Measurements from ENCODE around the gene DBX2.
"Not testable (repeated sequence)": the region's sequence is repeated elsewhere in the genome, so short reads cannot be mapped to it uniquely, and the experiment has no call there.

Gene DBX2

DNA sequence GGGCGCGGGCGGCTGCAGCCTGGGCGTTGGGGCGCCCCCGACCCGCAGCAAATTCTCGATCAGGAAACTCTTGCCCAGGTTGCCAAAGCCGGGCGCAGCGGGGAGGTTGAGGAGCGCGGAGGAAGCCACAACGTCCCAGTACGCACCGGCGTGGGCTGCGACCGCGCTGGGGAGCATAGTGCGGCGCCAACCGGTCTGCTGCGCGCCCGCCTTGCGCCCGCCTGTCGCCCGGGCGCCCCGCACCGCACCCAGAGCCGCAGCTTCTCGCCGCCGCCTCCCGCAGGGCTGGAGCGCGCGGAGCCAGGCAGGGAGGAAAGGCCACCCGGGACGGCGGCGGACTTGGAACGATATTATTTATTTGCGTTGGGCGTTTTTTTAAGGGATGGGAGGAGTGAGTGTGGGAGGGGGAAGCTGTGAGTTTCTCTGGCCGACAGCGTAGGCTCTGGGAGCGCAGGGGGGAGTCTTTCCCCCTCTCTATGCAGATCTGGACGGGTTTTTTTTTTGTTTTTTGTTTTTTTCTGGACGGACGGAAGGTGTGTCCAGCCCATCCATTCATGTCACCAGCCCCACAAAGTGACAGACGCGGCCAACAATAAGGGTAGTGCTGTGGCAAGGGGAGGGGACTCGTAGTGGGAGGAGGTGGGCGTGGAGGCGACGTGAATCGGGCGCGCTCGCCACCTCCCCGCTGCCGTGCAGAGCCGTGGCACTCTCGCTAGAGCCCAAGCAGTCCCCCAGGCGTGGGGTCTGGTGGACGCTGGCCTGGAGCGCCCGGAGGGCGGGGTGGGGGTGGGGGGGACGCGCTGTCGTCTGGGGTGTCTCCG, at the start of gene DBX2:
Gene DBX2, minus strand, starts transcription at position 349 of the 821 bp plus-strand sequence. Its CDS starts 172 bp downstream, at position 177.
- DNase-seq (ENCODE audit: low spot score): peak; percentile 80

DNA sequence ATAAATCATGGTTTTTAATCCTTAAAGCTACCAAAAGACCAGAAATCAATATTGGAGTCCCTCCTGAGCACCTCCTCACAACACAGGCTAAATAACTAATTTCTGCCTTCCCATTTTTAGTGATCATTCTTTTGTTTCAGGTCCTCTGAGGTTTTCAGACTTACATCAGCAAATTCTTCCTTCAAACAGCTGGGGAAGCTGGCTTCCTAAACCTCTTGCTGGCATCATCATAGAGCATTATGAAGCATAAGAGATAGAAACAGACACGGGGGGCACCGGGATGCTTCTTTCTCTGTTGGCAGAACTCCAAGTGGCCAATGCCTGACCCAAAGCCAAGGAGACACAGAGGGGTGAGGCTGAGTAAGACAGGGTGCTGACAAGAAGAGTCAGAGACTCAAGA, 47.9 kb upstream of the DBX2 start:
- DNase-seq (ENCODE audit: low spot score): no peak

GRCh38 chr12:45095417-45095816, 44.5 kb upstream of the DBX2 start:
- not testable (repeated sequence) for DNase-seq (ENCODE audit: low spot score)

- no peak for DNase-seq (ENCODE audit: low spot score)
Measured at GRCh38 chr12:45093051-45093450, 42.2 kb upstream of the DBX2 start.

- no peak for DNase-seq (ENCODE audit: low spot score)
Measured at GRCh38 chr12:45089411-45090075, 38.6 kb upstream of the DBX2 start.

DNA sequence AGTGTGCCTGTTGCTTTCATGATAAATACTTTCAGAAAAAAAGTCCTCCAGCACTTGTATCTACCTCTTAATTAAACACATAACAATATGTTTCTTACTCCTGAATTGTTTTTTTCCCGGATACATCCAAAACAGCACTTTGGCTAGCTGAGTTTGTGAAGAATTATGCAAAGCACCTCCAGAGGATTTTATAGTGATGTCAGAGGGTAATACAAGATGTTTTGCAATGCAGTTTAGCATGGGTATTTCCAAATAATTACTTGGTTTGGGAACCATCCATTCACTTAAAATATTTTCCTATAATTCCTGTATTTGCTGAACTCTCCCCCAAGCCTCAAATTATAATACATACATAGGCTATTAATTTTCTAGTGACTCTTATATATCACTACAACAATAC, 37.7 kb upstream of the DBX2 start:
- DNase-seq (ENCODE audit: low spot score): no peak

- not testable (repeated sequence) for DNase-seq (ENCODE audit: low spot score)
Measured at GRCh38 chr12:45084248-45084647, 33.3 kb upstream of the DBX2 start.

DNA sequence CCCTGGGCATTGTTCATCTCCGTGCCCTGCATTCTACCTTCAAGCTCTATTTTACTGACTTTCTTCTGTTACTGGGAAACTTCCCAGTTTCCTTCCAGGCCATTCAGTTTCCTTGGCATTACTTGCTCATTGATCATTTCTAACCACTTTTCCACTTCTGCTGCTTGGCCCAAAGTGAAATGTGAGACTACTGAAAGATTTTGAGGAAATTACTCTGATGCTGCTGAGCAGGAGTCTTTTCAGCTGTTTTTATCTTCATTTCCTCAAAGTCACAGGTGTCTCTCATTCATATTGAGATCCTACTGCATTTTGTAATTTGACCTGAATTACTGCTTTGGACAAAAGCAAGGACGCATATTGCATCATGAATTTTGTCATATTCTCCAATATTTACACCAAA, 26.4 kb upstream of the DBX2 start:
- no peak for DNase-seq (ENCODE audit: low spot score)

DNA sequence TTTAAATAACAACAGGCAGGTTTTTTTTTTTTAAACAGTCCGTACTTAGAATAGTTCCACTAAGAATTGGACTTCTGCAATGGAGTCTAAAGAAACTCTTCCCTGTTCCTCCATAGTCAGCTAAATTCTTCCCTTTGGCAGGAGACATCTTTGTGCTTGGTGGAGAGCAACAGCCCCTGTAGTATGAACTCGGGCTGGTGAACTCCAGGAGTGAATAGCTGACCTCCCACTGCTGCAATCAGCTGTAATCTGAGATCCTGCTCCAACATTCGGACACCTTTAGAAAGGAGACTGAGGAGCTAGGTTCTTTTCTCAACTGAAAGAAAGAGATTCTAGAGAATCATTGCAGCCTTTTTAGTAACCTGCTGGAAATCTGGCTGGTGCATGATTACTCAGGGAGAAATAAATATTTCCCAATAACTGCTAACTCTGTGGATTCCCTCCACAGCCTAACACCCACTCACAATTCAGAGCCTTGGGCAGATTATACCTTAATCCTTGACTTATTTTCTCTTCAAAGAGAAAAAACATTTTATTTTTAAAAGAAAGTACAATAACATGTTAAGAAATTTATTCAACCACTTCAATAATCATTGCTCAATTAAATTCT, 25.6 kb upstream of the DBX2 start:
- DNase-seq (ENCODE audit: low spot score): no peak

- DNase-seq (ENCODE audit: low spot score): no peak
Measured at GRCh38 chr12:45075587-45076282, 24.8 kb upstream of the DBX2 start.

DNA sequence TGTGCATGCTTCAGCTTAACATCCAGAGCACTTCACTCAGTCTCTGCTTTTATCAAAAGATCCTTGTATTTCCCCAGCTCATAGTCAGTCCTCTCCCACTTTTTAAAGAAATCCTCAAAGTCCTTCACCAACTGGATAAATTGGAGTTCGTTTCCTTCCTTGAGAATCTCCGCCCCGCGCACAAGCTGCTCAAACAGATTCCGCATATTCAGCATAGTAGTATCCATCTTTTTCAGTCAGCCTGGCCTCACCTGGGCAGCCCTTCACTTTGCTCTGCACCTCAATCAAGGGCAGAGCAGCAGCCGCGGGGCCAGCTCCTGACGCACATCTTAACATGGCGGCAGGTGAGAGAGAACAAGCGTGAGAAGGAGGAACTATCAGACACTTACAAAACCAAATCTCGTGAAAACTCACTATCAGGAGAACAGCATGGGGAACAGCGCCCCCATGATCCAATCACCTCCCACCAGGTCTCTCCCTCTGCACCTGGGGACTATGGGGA, 14.3 kb upstream of the DBX2 start:
- no peak for DNase-seq (ENCODE audit: low spot score)

DNA sequence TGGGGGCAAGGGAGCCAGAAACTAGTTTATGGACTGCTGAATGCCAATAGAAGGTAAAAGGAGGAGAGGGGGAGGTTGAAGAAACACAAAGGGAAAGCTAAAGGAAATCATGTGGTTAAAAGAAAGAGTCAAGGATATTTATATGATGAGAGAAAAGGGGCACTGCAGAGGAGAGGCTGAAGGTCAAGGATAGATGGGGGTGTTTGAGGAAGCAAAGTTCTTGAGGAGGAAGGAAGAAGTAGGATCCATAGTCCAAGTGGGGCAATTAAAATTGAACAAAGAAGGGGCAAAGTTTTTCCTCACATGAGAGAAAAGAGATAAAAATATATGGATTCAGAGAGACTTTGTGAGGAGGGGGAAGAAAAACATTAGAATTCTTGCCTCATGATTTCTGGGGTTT, 10.1 kb upstream of the DBX2 start:
- DNase-seq (ENCODE audit: low spot score): no peak

DNA sequence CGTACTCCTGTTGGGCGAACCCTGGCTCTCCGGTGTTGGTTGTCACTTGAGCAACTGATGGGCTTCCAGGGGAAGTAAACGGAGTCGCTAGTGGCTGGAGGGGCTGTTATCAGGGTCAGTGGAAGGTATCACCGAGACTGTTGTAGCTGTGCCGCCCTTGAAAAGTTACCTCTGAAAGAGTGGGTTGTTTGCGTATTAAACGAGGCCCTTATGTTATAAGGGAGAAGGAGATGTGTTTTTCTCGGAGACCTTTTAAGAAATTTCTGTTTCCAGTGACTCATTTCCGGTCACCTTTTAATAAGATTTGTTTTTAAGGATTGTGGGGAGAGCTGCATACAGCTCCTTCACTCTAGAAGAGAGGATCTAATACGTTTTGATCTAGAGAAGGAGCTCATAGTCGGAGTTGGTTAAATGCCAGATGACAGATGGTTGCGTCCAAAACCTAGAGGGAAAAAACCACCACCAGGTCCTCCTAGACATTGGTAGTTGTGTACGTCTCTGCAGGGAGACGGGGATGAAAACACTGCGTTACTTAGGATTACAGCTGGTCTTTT, 750 bp upstream of the DBX2 start:
- DNase-seq (ENCODE audit: low spot score): no peak

GRCh38 chr12:45049912-45050750, 768 bp downstream of the DBX2 start:
- no peak for DNase-seq (ENCODE audit: low spot score)

GRCh38 chr12:45042599-45042998, 8.3 kb downstream of the DBX2 start:
- DNase-seq (ENCODE audit: low spot score): no peak

DNA sequence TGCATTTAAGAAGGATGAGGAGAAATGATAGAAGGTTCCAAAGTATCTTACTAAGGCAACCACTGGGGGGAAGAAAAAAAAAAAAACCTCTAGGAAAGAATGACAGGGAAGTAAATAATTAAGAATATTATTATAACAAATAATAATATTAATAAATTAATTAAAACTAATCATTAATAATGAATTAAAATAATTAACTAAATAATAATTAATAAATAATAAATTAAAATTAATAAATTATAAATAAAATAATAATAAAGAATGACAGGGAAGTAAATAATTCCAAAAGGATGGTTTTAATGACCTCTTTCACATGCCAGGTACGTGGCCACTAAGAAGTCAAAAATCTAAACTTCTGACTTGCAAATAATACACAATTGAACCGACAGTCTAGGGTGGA, 9.9 kb downstream of the DBX2 start:
- no peak for DNase-seq (ENCODE audit: low spot score)

DNA sequence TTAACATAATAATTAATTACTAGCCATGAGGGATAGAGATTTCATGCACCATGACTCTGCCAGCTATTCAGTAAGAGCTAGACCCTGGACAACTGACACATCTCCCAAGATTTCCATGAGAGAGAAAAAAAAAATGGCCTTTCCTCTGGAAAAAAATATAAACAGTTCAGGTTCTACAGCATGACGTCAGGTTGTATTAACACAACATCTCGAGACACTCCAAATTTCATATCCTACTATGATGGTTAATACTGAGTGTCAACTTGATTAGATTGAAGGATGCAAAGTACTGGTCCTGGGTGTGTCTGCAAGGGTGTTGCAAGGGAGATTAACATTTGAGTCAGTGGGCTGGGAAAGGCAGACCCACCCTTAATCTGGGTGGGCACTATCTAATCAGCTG, 11.1 kb downstream of the DBX2 start:
- DNase-seq (ENCODE audit: low spot score): no peak

DNA sequence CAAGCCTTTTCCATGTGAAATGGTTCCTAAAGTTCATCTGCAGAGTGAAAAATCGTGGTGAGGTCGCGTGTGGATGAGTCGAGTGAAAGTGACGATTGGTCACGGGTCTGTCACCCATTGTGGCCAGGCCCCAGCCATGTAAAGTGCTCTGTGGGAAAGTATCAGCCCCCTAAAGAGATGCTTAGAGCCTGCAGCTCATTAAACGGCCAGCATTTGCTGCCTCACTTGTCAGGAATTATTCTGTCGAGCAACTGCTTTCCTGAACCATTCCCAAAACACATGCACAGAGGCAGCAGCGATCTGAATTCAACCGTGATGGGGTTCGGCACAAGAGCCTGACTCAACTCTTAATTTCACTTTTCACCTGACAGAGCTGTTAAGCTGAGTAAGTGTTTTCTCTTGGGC, 16.0 kb downstream of the DBX2 start:
- no peak for DNase-seq (ENCODE audit: low spot score)

DNA sequence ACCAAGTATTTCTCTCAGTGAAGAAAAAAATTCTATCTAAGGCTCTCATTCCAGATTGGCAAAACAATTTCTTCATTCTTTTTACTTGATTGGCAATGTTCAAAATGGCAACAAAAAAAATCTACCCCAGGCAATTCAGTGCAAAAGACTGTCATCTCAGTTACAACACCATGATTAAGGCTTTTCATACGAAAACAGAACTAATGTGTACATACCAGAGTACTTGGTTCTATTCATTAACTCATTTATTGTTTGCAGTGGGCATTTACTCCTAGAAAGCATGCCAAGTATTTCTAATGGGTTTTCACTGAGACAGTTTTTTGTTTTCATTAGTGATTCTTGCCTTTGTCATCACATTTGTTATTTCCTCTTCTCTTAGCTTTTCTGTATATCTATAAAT, 33.0 kb downstream of the DBX2 start:
- DNase-seq (ENCODE audit: low spot score): no peak

DNA sequence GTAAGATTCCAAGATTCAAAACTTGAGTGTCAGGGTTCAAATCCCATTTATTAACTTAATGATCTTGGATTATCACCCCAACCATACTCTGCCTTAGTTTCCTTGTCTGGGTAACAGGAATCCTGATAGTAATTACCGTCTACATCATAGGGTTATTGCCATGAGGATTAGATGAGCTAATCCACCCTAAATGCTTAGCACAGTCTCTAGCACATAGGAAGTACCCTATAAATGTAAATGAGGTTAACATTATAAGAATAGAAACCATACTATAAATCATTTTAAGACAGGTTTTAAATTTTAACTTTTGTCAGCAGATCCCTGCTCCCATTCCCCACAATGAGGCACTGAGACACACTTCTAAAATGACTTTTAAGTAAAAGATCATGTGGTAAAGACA, 36.5 kb downstream of the DBX2 start:
- no peak for DNase-seq (ENCODE audit: low spot score)

GRCh38 chr12:45012749-45013148, 38.1 kb downstream of the DBX2 start:
- no peak for DNase-seq (ENCODE audit: low spot score)

Data from D341Med (cell line).